Measurements from ENCODE around the gene NRAP.

The NRAP gene

DNA sequence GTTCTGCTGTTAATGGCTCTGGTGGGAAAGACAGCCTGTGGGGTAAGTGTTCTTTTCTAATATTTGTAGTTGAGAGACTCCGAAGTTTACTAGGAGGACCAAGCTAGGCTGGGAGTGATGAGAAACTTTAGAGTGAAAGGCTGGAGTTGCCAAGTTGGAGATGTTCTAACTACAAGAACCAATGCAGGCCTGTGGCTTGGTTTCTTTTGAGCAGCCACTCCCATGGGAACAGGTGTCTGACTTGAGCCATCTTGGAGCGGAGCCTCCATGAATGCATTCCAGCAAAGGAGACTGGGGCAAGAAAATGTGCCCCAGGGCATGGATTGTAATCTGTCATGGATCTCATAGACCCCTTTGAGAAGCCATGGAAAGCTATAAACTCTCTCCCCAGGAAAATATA lies 110.7 kb downstream of the NRAP start:
- no peak overlapping the region for H3K9ac ChIP-seq (ENCODE audit: low read length)
- H3K27me3 ChIP-seq (ENCODE audit: control insufficient read depth in 1 of 2, insufficient read depth in 2 of 2, low read length in 2 of 2): no peaks in the 10 kb centered on the region
- no peak overlapping the region for H3K27ac ChIP-seq (ENCODE audit: low read depth, low read length)
- H3K36me3 ChIP-seq (ENCODE audit: insufficient read depth, low read length): no peaks in the 10 kb centered on the region
- H3K4me3 ChIP-seq (ENCODE audit: low read depth in 1 of 2, low read length in 2 of 2): no peak overlapping the region
- H3K4me1 ChIP-seq (ENCODE audit: insufficient read depth, low read length): no peaks in the 10 kb centered on the region
- H3K9me3 ChIP-seq (ENCODE audit: low read length): no peaks in the 10 kb centered on the region

DNA sequence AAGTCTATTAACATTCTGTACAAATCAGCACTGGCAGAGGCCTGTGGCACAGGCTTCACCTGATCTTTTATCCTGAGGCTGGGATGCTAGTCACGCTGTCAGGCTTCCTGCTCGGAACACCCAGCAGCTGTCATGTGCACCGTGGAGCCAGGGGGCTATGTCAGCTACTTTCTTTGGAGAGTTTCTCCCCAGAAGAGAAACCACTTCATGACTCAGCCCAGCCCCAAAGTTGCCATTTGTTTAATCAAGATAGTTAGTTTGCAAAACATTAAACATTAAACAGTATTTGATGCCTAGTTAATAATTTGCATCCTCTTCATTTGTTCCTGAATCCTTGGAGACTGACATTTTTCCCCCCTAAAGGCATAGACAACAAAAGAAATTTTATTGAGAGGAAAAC lies 111.1 kb downstream of the NRAP start, which contains the start of gene HABP2:
Gene HABP2 (plus strand): TSS at position 353 of the 400 bp plus-strand sequence. CDS start 69 bp downstream, outside the sequence.
- Histone ChIP-seq H3K4me1 (ENCODE audit: insufficient read depth, low read length) (no peaks in the 10 kb centered on the region), H3K4me3 (ENCODE audit: low read depth in 1 of 2, low read length in 2 of 2) (no peak within 1 kb of the TSS), H3K36me3 (ENCODE audit: insufficient read depth, low read length) (no peaks in the 10 kb centered on the region), H3K9me3 (ENCODE audit: low read length) (no peaks in the 10 kb centered on the region), H3K27ac (ENCODE audit: low read depth, low read length) (no peak within 1 kb of the TSS), H3K9ac (ENCODE audit: low read length) (no peak within 1 kb of the TSS), H3K27me3 (ENCODE audit: control insufficient read depth in 1 of 2, insufficient read depth in 2 of 2, low read length in 2 of 2) (no peaks in the 10 kb centered on the region)

DNA sequence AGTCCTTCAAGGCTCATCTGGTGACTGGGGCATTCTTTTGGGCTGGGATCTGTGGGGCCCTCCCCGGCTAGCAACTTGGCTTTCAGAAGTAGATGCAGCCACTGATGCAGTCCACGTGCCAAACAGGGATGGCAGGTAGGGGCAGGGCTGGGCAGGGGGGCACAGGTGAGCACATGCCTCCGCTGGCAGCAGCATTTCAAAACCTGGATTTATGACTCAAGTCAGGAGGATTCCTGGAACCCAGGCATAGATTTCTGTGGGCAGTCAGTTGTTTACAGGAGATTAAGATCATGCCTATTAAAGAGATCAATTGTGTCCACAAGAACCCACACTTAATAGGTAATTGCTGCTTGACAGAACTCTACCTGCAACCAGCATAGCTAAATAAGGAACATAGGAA lies 111.8 kb downstream of the NRAP start:
- no peaks in the 10 kb centered on the region for H3K27me3 ChIP-seq (ENCODE audit: control insufficient read depth in 1 of 2, insufficient read depth in 2 of 2, low read length in 2 of 2)
- no peak overlapping the region for H3K27ac ChIP-seq (ENCODE audit: low read depth, low read length)
- no peaks in the 10 kb centered on the region for H3K9me3 ChIP-seq (ENCODE audit: low read length)
- H3K4me1 ChIP-seq (ENCODE audit: insufficient read depth, low read length): no peaks in the 10 kb centered on the region
- no peak overlapping the region for H3K9ac ChIP-seq (ENCODE audit: low read length)
- H3K36me3 ChIP-seq (ENCODE audit: insufficient read depth, low read length): no peaks in the 10 kb centered on the region
- no peak overlapping the region for H3K4me3 ChIP-seq (ENCODE audit: low read depth in 1 of 2, low read length in 2 of 2)

DNA sequence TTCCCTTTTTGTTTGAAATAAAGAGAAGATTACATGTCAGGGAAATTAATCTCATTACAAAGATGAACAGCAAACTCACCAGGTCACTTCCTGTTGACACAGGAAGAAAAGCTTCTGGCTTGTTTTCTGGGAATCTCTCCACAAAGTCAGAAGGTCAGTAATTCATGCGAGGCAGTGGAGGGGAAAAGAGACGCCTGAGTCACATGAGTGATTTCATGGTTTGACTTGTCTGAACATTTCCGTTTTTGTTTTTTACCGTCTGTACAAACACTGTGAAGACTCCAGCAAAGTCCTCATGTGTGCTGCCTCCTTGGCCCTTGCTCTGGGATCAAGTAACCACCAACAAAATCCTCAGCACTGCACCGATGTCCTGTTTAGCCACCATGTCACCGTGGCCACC lies 113.5 kb downstream of the NRAP start:
- Histone ChIP-seq H3K27ac (ENCODE audit: low read depth, low read length) (no peak overlapping the region), H3K9me3 (ENCODE audit: low read length) (no peaks in the 10 kb centered on the region), H3K9ac (ENCODE audit: low read length) (no peak overlapping the region), H3K4me1 (ENCODE audit: insufficient read depth, low read length) (no peaks in the 10 kb centered on the region), H3K27me3 (ENCODE audit: control insufficient read depth in 1 of 2, insufficient read depth in 2 of 2, low read length in 2 of 2) (no peaks in the 10 kb centered on the region), H3K36me3 (ENCODE audit: insufficient read depth, low read length) (no peaks in the 10 kb centered on the region), H3K4me3 (ENCODE audit: low read depth in 1 of 2, low read length in 2 of 2) (no peak overlapping the region)

DNA sequence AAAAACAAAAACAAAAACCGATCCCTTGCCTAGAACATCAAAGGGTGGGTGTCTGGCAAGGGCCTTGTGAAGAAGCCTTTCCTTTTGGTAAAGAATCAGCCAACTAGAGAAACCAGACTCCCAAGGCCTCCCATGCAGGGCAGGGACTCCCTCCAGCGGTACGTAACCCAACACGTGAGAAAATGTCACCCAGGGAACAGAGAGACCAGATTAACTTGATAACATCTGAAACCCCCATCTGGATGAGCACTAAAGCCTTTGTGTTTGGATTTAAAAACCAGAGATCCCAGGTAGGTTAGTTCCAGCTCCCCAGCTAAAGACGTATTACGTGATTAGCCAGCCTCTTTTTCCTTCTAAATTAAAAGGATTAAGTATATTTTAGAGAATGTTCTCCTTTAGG lies 114.0 kb downstream of the NRAP start:
- Histone ChIP-seq H3K27ac (ENCODE audit: low read depth, low read length) (no peak overlapping the region), H3K4me3 (ENCODE audit: low read depth in 1 of 2, low read length in 2 of 2) (no peak overlapping the region), H3K4me1 (ENCODE audit: insufficient read depth, low read length) (no peaks in the 10 kb centered on the region), H3K9ac (ENCODE audit: low read length) (no peak overlapping the region), H3K9me3 (ENCODE audit: low read length) (no peaks in the 10 kb centered on the region), H3K27me3 (ENCODE audit: control insufficient read depth in 1 of 2, insufficient read depth in 2 of 2, low read length in 2 of 2) (no peaks in the 10 kb centered on the region), H3K36me3 (ENCODE audit: insufficient read depth, low read length) (no peaks in the 10 kb centered on the region)

DNA sequence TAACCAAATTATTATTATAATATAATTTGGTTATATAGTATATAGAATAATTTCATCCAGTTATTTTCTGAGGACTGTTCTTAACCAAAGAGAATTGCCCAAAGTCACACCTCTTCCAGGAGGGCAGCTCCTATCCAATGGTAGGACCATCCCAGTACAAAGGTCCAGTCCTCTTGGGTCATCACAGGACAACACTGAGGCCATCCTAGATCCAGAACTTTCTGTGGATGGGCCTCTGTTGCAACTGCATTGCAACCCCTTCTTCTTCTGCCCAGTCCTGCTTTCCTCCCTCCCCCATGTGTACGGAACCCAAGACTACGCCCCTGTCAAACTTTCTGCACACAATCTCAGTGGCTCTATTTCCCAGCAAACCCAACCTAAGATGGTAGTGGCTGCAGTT lies 116.4 kb downstream of the NRAP start:
- Histone ChIP-seq H3K27me3 (ENCODE audit: control insufficient read depth in 1 of 2, insufficient read depth in 2 of 2, low read length in 2 of 2) (no peaks in the 10 kb centered on the region), H3K4me3 (ENCODE audit: low read depth in 1 of 2, low read length in 2 of 2) (no peak overlapping the region), H3K27ac (ENCODE audit: low read depth, low read length) (no peak overlapping the region), H3K9ac (ENCODE audit: low read length) (no peak overlapping the region), H3K9me3 (ENCODE audit: low read length) (no peaks in the 10 kb centered on the region), H3K4me1 (ENCODE audit: insufficient read depth, low read length) (no peaks in the 10 kb centered on the region), H3K36me3 (ENCODE audit: insufficient read depth, low read length) (no peaks in the 10 kb centered on the region)

DNA sequence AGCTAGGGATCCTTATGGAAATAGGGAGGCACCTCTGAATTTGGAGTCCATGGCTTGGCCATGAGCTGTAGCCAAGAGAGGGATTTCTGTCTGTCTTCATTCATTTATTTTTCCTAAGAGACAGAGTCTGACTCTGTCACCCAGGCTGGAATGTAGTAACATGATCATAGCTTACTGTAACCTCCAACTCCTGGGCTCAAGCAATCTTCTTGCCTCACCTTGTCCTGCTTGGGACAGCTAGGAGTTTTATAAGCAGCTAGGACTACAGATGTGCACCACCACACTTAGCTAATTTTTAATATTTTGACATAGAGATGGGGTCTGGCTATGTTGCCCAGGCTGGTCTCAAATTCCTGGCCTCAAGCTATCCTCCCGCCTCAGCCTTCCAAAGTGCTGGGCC lies 119.4 kb downstream of the NRAP start:
- Histone ChIP-seq H3K9me3 (ENCODE audit: low read length) (no peaks in the 10 kb centered on the region), H3K4me3 (ENCODE audit: low read depth in 1 of 2, low read length in 2 of 2) (no peak overlapping the region), H3K27ac (ENCODE audit: low read depth, low read length) (no peak overlapping the region), H3K4me1 (ENCODE audit: insufficient read depth, low read length) (no peaks in the 10 kb centered on the region), H3K9ac (ENCODE audit: low read length) (no peak overlapping the region), H3K27me3 (ENCODE audit: control insufficient read depth in 1 of 2, insufficient read depth in 2 of 2, low read length in 2 of 2) (no peaks in the 10 kb centered on the region), H3K36me3 (ENCODE audit: insufficient read depth, low read length) (no peaks in the 10 kb centered on the region)

DNA sequence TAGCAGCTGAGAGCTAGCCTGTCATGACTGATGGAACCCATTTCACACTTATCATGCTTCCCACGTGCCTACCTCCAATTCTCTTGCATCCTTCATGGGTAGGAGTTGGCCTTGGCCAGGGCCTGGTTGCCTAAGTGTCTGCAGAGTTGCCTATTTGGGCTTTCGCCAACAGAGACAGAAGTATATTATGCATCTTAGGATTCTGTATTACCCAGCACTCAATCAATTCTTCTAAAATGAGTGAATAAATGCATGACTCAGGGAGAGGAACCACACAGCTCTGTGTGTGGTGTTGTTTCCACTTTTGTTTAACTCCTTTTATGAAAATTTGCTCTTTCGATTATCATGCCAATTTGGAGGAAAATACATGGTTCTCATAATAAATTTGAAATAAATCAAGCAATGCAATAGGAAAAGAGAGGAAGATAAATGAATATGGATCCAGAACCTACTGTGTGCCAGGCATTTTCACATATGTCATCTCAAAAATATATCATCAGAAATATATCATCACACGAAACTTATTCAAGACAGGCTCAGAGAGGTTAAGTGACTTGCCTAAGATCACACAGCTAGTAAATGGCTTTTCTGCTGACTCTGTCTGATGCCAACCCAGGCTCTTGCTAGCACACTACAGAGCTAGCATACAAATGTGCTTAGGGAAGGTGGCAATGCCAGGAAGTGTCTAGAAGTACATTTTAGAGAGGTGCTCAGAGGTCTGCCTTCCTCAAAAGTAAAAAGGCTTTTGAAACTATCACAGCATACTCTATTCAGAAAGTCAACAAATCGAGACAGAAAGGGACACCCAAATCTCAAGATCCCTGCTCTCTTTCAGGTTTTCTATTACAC lies 120.5 kb downstream of the NRAP start:
- Histone ChIP-seq H3K9me3 (ENCODE audit: low read length) (no peaks in the 10 kb centered on the region), H3K27me3 (ENCODE audit: control insufficient read depth in 1 of 2, insufficient read depth in 2 of 2, low read length in 2 of 2) (no peaks in the 10 kb centered on the region), H3K27ac (ENCODE audit: low read depth, low read length) (no peak overlapping the region), H3K4me3 (ENCODE audit: low read depth in 1 of 2, low read length in 2 of 2) (no peak overlapping the region), H3K4me1 (ENCODE audit: insufficient read depth, low read length) (no peaks in the 10 kb centered on the region), H3K9ac (ENCODE audit: low read length) (no peak overlapping the region), H3K36me3 (ENCODE audit: insufficient read depth, low read length) (no peaks in the 10 kb centered on the region)

DNA sequence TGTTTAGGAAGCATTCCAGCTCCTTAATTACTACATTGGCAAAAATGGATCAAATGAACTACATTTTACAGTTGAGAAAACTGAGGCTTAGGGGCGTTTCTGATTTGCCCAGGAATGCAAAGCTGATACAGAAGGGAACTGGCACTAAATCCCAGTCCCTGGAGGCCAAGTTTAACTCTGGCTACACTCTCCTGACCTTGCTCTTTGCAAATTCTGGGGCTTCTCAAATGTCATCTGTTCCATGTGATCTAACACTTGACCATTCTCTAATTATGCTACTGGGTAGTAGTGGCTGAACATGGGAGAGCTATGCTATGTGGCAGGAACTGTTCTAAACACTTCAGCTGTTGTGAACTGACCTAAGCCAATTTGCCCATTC lies 122.3 kb downstream of the NRAP start:
- Histone ChIP-seq H3K27me3 (ENCODE audit: control insufficient read depth in 1 of 2, insufficient read depth in 2 of 2, low read length in 2 of 2) (no peaks in the 10 kb centered on the region), H3K27ac (ENCODE audit: low read depth, low read length) (no peak overlapping the region), H3K9ac (ENCODE audit: low read length) (no peak overlapping the region), H3K9me3 (ENCODE audit: low read length) (no peaks in the 10 kb centered on the region), H3K4me1 (ENCODE audit: insufficient read depth, low read length) (no peaks in the 10 kb centered on the region), H3K4me3 (ENCODE audit: low read depth in 1 of 2, low read length in 2 of 2) (no peak overlapping the region), H3K36me3 (ENCODE audit: insufficient read depth, low read length) (no peaks in the 10 kb centered on the region)

DNA sequence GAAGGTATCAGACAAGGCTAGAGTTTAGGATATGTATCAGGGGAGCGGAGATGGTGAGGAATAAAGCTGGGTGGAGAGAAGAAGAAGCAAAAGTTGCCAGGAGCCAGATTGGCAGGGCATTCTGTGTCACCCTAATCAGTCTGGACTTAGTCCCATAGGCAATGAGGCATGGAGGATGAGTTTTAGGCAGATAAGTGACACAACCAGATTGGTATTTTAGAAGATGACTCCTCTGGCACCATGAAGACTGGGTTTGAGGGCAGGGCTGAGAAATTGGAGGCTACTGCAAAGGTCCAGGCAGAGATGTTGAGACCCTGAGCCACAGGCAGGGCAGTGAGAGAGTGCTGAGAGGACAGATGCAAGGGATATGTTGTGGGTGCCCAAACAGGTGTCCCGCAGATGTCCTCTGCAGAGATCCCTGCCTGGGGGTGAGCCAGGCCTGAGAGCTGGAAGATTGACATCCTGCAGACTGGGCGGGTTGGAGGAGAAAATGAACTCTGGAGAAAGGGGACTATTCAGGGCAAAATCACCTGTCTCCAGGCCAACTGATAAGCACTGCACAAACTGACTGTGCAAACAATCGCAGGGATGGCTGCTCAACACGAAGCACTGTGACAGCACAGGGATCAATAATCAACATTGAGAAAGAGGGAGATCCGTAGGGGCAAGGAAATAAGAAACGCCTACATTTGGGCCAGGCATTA lies 122.8 kb downstream of the NRAP start:
- Histone ChIP-seq H3K36me3 (ENCODE audit: insufficient read depth, low read length) (no peaks in the 10 kb centered on the region), H3K4me1 (ENCODE audit: insufficient read depth, low read length) (no peaks in the 10 kb centered on the region), H3K9ac (ENCODE audit: low read length) (no peak overlapping the region), H3K9me3 (ENCODE audit: low read length) (no peaks in the 10 kb centered on the region), H3K27ac (ENCODE audit: low read depth, low read length) (no peak overlapping the region), H3K4me3 (ENCODE audit: low read depth in 1 of 2, low read length in 2 of 2) (no peak overlapping the region), H3K27me3 (ENCODE audit: control insufficient read depth in 1 of 2, insufficient read depth in 2 of 2, low read length in 2 of 2) (no peaks in the 10 kb centered on the region)

DNA sequence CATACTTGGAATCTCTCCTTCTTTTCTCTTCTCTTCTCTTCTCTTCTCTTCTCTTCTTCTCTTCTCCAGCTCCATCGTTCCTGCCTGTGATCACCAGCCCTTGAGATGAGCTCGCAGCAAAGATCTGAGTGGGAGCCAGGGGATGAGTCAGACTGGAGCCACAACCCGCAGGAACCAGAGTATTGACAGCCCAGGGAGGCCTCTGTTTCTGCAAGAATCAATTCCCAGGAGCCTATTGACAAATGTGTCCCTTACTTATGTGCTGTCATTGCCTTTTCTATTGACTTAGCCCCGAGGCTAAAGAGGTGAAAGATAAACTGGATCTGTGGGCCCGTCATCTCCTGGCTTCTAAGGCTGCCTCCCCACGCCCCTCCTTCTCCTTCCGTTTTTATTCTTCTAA lies 124.1 kb downstream of the NRAP start:
- H3K27ac ChIP-seq (ENCODE audit: low read depth, low read length): no peak overlapping the region
- no peaks in the 10 kb centered on the region for H3K36me3 ChIP-seq (ENCODE audit: insufficient read depth, low read length)
- H3K27me3 ChIP-seq (ENCODE audit: control insufficient read depth in 1 of 2, insufficient read depth in 2 of 2, low read length in 2 of 2): no peaks in the 10 kb centered on the region
- no peaks in the 10 kb centered on the region for H3K4me1 ChIP-seq (ENCODE audit: insufficient read depth, low read length)
- H3K4me3 ChIP-seq (ENCODE audit: low read depth in 1 of 2, low read length in 2 of 2): no peak overlapping the region
- no peak overlapping the region for H3K9ac ChIP-seq (ENCODE audit: low read length)
- no peaks in the 10 kb centered on the region for H3K9me3 ChIP-seq (ENCODE audit: low read length)
